ENCODE measurements around the gene KIF9.

DNA sequence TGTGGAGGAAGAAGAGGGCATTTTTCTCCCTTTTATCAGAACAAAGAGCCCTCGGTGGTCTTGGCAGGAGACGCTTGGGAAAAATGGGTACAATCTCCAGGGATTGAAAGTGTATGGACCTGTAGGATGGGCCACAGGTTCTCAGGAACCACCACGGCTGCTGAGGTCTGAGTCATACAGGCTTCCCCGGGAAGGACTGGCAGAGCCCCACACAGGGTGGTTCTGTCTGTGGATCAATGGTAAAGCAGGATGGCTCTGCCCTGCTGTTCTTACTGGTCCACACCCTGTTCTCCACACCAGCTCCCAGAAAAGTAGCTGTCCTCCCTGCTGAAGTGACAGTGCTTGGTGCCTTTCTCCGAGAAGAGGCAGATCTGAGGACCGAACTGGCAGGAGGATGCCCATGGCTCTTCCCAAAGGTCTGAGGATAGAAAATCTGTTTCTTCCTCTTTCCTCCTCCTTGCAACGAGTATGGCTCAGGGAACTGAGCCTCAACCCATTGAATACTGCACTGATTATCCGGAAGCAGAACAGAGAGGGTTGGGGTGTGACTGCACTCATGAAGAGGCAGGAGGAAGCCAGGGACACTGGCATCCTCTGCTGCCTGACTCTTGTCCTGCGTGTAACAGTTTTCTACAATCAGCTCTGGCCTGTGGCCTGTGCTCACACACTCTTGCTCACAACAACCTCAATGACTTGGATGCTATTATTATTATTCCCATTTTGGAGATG lies 39.0 kb downstream of the KIF9 start:
- TF ChIP-seq CTCF (IDR thresholded peaks at IDR 0.05; ENCODE audit: low read length) (0 out of 2 replicates have a peak, but pooled peaks have one; percentile 17), EZH2 (IDR thresholded peaks at IDR 0.05; ENCODE audit: borderline replicate concordance, low read length) (no peak)
